HepG2 (cell line): ENCODE measurements around the gene XPO5. TPM values are rescaled to one million over a fixed set of nuclear protein-coding genes. Genes with fewer than 3 reads are reported as not detected.

Source experiments
- ATAC-seq: fragments of 200-7000 bp; cut with Tn5 transposase; 3 replicates; pipeline ENCODE4 v1.9.1; 2020; ENCODE audit warnings: mild to moderate bottlenecking, moderate library complexity
- BruUV-seq: library from RNA; stranded (reverse); fragments of 400-500 nt; replicated peaks from 2 replicates; lab custom pipeline; 2021; lab: Mats Ljungman, UMichigan
- CTCF ChIA-PET: fragments of 300-600 bp; formaldehyde crosslinking; extraction: SDS; loops from one replicate; lab custom pipeline; 2021; ENCODE audit warnings: low total read pairs, inconsistent platforms, low intra/inter-chr PET ratio; lab: Yijun Ruan, JAX
- POLR2A ChIA-PET: fragments of 350-600 bp; sonication (Branson Sonifier 250); formaldehyde crosslinking; loops from one replicate; lab custom pipeline; 2020; ENCODE audit warnings: antibody characterized with exemption, inconsistent platforms; lab: Yijun Ruan, JAX
- DNase-seq: peaks from one replicate; pipeline ENCODE4 v3.0.0-alpha.2; 2015; ENCODE audit warnings: low spot score
- FAIRE-seq: peaks from 3 replicates; lab custom pipeline; 2011; peaks lifted over from hg19 to GRCh38; lab: Jason Lieb, UNC
- H2AFZ ChIP-seq: one replicate; pipeline ENCODE4 v1.6.1; 2011; ENCODE audit warnings: low read length, inconsistent platforms
- H3K27ac ChIP-seq: fragments of 300-600 bp; 3 replicates; pipeline ENCODE4 v1.8.0; 2011; ENCODE audit warnings: mixed run types, mild to moderate bottlenecking, mixed read lengths, low read length, inconsistent platforms; ENCODE audit not compliant: insufficient read depth; ENCODE audit errors: extremely low read length
- H3K27me3 ChIP-seq, 2 experiments: fragments of 200-600 bp in 1 of 2; 2 replicates in 1 of 2; 3 replicates in 1 of 2; pipeline versions ENCODE4 v1.6.0 to v1.8.0; 2011; ENCODE audit warnings: low read length in 2 of 2, mild to moderate bottlenecking in 2 of 2, moderate library complexity in 2 of 2, inconsistent platforms in 1 of 2; ENCODE audit not compliant: insufficient read depth in 2 of 2, control insufficient read depth in 1 of 2
- H3K36me3 ChIP-seq, 2 experiments: fragments of 200-600 bp in 1 of 2; replicated peaks in 1 of 2; 2 replicates in 1 of 2; 3 replicates in 1 of 2; pipeline versions ENCODE4 v1.5.1 to v1.8.0; 2011; ENCODE audit warnings: low read length in 2 of 2, inconsistent platforms in 1 of 2; ENCODE audit not compliant: insufficient read depth in 2 of 2, control insufficient read depth in 1 of 2
- H3K4me1 ChIP-seq: 2 replicates; pipeline ENCODE4 v1.5.1; 2012; ENCODE audit warnings: low read length, inconsistent platforms; ENCODE audit not compliant: insufficient read depth
- H3K4me2 ChIP-seq: 2 replicates; pipeline ENCODE4 v1.6.0; 2011; ENCODE audit warnings: low read depth, low read length, inconsistent platforms
- H3K4me3 ChIP-seq, 3 experiments: fragments of 200-600 bp in 1 of 3; sonication (generic), shearing (Covaris generic) in 1 of 3; replicated peaks in 1 of 3; 2 replicates each; pipeline ENCODE4 v1.5.1; 2011 to 2016; ENCODE audit warnings: low read length in 3 of 3, inconsistent platforms in 2 of 3, low read depth in 2 of 3, mild to moderate bottlenecking in 2 of 3, control low read depth in 1 of 3, mixed read lengths in 1 of 3; ENCODE audit not compliant: insufficient read depth in 1 of 3
- H3K79me2 ChIP-seq: one replicate; pipeline ENCODE4 v1.6.1; 2011; ENCODE audit warnings: low read length, inconsistent platforms; ENCODE audit not compliant: insufficient read depth
- H3K9ac ChIP-seq: 2 replicates; pipeline ENCODE4 v1.6.0; 2011; ENCODE audit warnings: mild to moderate bottlenecking, low read depth, low read length, inconsistent platforms; ENCODE audit not compliant: insufficient read depth
- H3K9me3 ChIP-seq: 2 replicates; pipeline ENCODE4 v1.5.1; 2012; ENCODE audit warnings: mild to moderate bottlenecking, low read length
- H4K20me1 ChIP-seq: 2 replicates; pipeline ENCODE4 v1.6.0; 2011; ENCODE audit warnings: inconsistent platforms, mild to moderate bottlenecking, low read length, moderate library complexity; ENCODE audit not compliant: insufficient read depth
- JARID2 ChIP-seq: sonication (generic); formaldehyde crosslinking; IDR thresholded peaks from 2 replicates; pipeline ENCODE4 v1.8.1; 2023; ENCODE audit warnings: missing genetic modification reagents, inconsistent platforms; ENCODE audit not compliant: insufficient replicate concordance
- PAWR ChIP-seq: sonication (generic); formaldehyde crosslinking; IDR thresholded peaks from 2 replicates; pipeline ENCODE4 v1.4.0; 2020; ENCODE audit warnings: missing genetic modification reagents, mild to moderate bottlenecking, borderline replicate concordance
- PCBP1 ChIP-seq: fragments of 200-400 bp; formaldehyde crosslinking; IDR thresholded peaks from 2 replicates; pipeline ENCODE4 v1.6.1; 2017; ENCODE audit warnings: mild to moderate bottlenecking, low read depth, low read length, borderline replicate concordance
- PTBP1 ChIP-seq: fragments of 200-400 bp; formaldehyde crosslinking; IDR thresholded peaks from 2 replicates; pipeline ENCODE4 v1.6.1; 2018; ENCODE audit warnings: low read length, low read depth; ENCODE audit not compliant: poor library complexity, severe bottlenecking
- SATB2 ChIP-seq: sonication (generic); formaldehyde crosslinking; IDR thresholded peaks from 2 replicates; pipeline ENCODE4 v1.5.0; 2020; ENCODE audit warnings: missing genetic modification reagents
- SP140L ChIP-seq: sonication (generic); formaldehyde crosslinking; IDR thresholded peaks from 2 replicates; pipeline ENCODE4 v1.4.0; 2020; ENCODE audit warnings: missing genetic modification reagents, borderline replicate concordance
- THAP9 ChIP-seq: sonication (generic); formaldehyde crosslinking; IDR thresholded peaks from 2 replicates; pipeline ENCODE4; 2020; ENCODE audit warnings: missing genetic modification reagents, mild to moderate bottlenecking, borderline replicate concordance
- ZNF672 ChIP-seq: sonication (generic); formaldehyde crosslinking; IDR thresholded peaks from 2 replicates; pipeline ENCODE4 v1.8.1; 2022; ENCODE audit warnings: missing genetic modification reagents
- ZNF770 ChIP-seq: sonication (generic); formaldehyde crosslinking; IDR thresholded peaks from 2 replicates; pipeline ENCODE4 v1.5.0; 2020; ENCODE audit warnings: mild to moderate bottlenecking, missing genetic modification reagents
- WGBS: methylation state at CpG from one replicate; pipeline ENCODE4 v1.1.6; 2017; ENCODE audit warnings: low lambda C conversion rate; 5-methylcytosine and 5-hydroxymethylcytosine counted together
- in situ Hi-C: cut with HindIII; loops from 2 replicates; pipeline ENCODE4 v1.10.0; 2017; ENCODE audit warnings: low pct_unique_long_range_greater_than_20kb; ENCODE audit not compliant: extremely low pct_ligation_motif_present
- intact Hi-C: fragments of 100-400 bp; cut with micrococcal nuclease; formaldehyde crosslinking; loops from one replicate; pipeline ENCODE4 v1.10.0; 2022; ENCODE audit not compliant: unreplicated experiment
- polyA plus RNA-seq, 8 experiments: library from polyadenylated mRNA; depleted of rRNA in 3 of 8; stranded (reverse) in 7 of 8; unstranded in 1 of 8; fragments of >200 nt; fragmentation: Illumina TruSeq in 4 of 8; extraction: Trizol in 4 of 8; gene quantifications; 2 replicates each; pipeline versions ENCODE4 v1.2.1 to v1.2.3, GENCODE V29; 2011 to 2016; ENCODE audit warnings: low read depth in 4 of 8, missing spikeins in 1 of 8, mixed read lengths in 1 of 8; ENCODE audit not compliant: insufficient read depth in 1 of 8
- total RNA-seq, 5 experiments: library from RNA; depleted of rRNA; stranded (reverse); fragments of >200 nt; fragmentation: Illumina TruSeq; extraction: Trizol; gene quantifications; 2 replicates each; pipeline ENCODE4 v1.2.3, GENCODE V29; 2016; ENCODE audit warnings: low read depth in 1 of 5
- TF ChIP-seq, protein P1 (sequence below), 2 experiments: sonication (generic) in 1 of 2; formaldehyde crosslinking in 1 of 2; IDR thresholded peaks; 2 replicates each; pipeline versions ENCODE4 v1.6.1 to v1.9.0; 2014 to 2022; ENCODE audit warnings: antibody characterized with exemption in 1 of 2, borderline replicate concordance in 1 of 2, inconsistent platforms in 1 of 2, low read depth in 1 of 2, missing genetic modification reagents in 1 of 2

XPO5 gene
- total and polyA plus RNA-seq, 2 of the 13 experiments (the other 11 are each of a cell fraction or from before 2014, with no cell fraction given), result 52.2 to 68.0 TPM

- WGBS, result under 1% methylated on average over 34 of the region's 34 CpGs
- Histone ChIP-seq H4K20me1 (no peaks in the 10 kb centered on the region), H3K4me2 (peak within 1 kb of the TSS; percentile 99), H2AFZ (peak within 1 kb of the TSS; percentile 99), H3K9me3 (no peaks in the 10 kb centered on the region), H3K27ac (peak within 1 kb of the TSS; percentile 62), H3K27me3 (no peaks in the 10 kb centered on the region; a peak in 1 of 5 replicates), H3K9ac (peak within 1 kb of the TSS; percentile 89), H3K4me3 (peak within 1 kb of the TSS; percentile 78 to 97 (median 81)), H3K36me3 (no peaks in the 10 kb centered on the region; a peak in 1 of 5 replicates), H3K79me2 (peaks cover 39% of the 10 kb centered on the region), H3K4me1 (peaks cover 53% of the 10 kb centered on the region)
- ChIA-PET CTCF (no interaction called here), POLR2A (interaction anchor here (0.7 to 6.5 kb wide), 16 partner anchors 9 to 493 kb away, joined by 3 to 141 read pairs (median 5); partner anchors contain the start of genes ABCC10, CUL9, DLK2 and LRRC73)
- ATAC-seq, result peak; percentile 99
- no peak for FAIRE-seq
- intact Hi-C loops (loop anchor here (2.0 kb wide), 1 partner anchor 13 kb away; no protein-coding TSS in a partner anchor), in situ Hi-C loops (no loop called here)
- peak; percentile 80 for DNase-seq
- BruUV-seq, result no TSS peak
- TF ChIP-seq, protein P1, sequence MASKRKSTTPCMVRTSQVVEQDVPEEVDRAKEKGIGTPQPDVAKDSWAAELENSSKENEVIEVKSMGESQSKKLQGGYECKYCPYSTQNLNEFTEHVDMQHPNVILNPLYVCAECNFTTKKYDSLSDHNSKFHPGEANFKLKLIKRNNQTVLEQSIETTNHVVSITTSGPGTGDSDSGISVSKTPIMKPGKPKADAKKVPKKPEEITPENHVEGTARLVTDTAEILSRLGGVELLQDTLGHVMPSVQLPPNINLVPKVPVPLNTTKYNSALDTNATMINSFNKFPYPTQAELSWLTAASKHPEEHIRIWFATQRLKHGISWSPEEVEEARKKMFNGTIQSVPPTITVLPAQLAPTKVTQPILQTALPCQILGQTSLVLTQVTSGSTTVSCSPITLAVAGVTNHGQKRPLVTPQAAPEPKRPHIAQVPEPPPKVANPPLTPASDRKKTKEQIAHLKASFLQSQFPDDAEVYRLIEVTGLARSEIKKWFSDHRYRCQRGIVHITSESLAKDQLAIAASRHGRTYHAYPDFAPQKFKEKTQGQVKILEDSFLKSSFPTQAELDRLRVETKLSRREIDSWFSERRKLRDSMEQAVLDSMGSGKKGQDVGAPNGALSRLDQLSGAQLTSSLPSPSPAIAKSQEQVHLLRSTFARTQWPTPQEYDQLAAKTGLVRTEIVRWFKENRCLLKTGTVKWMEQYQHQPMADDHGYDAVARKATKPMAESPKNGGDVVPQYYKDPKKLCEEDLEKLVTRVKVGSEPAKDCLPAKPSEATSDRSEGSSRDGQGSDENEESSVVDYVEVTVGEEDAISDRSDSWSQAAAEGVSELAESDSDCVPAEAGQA (IDR thresholded peaks at IDR 0.05; ENCODE audit: low read depth), result peak; percentile 87
- TF ChIP-seq, protein P1 (CRISPR knock-in tag; IDR thresholded peaks at IDR 0.05; ENCODE audit: borderline replicate concordance), result no peak
- 0 out of 2 replicates have a peak, but pooled peaks have one; percentile 64 for TF ChIP-seq ZNF672 (CRISPR knock-in tag)
- TF ChIP-seq THAP9 (CRISPR knock-in tag), result peak; percentile 54; the same call in 1 of the 2 replicates
- TF ChIP-seq PTBP1, result no peak
- TF ChIP-seq SATB2 (CRISPR knock-in tag), result no peak
- 0 out of 2 replicates have a peak, but pooled peaks have one; percentile 57 for TF ChIP-seq PCBP1
- no peak for TF ChIP-seq JARID2
- no peak for TF ChIP-seq SP140L (CRISPR knock-in tag)
- 0 out of 2 replicates have a peak, but pooled peaks have one; percentile 67 for TF ChIP-seq PAWR
- TF ChIP-seq ZNF770 (CRISPR knock-in tag), result 0 out of 2 replicates have a peak, but pooled peaks have one; percentile 17
These were observed 98.4 kb downstream of the XPO5 start, which contains the start of gene TJAP1 for GRCh38 chr6:43477235-43478007. TJAP1 (plus strand) TSS chr6:43477570; CDS start chr6:43499002, 21,432 bp downstream.
